ENCODE data around the gene RAPGEF1. TPM values are rescaled to one million over a fixed set of nuclear protein-coding genes. Genes with fewer than 3 reads are reported as not detected.
"Not testable (repeated sequence)": the region's sequence is repeated elsewhere in the genome, so short reads cannot be mapped to it uniquely, and the experiment has no call there.

The RAPGEF1 gene
- total and polyA plus RNA-seq, 12 donors = 39.6 to 135 (median 111) TPM

GRCh38 chr9:131709771-131710431, 30.0 kb downstream of the RAPGEF1 start:
- Histone ChIP-seq H3K36me3 (peaks cover 0 to 4% (median 0%) of the 10 kb centered on the region in 9 donors), H3K9me3 (no peaks in the 10 kb centered on the region), H3K27ac (peak overlapping the region; percentile 56 to 91 (median 84)), H3K4me1 (peaks cover 13 to 98% (median 78%) of the 10 kb centered on the region in 9 donors), H3K4me3 (peak overlapping the region in 9 of 10 donors; percentile 18 to 54 (median 49)), H3K27me3 (no peaks in the 10 kb centered on the region)
- intact Hi-C loops (cut with DNase I) = loop anchor here in 3 of 10 donors (2.0 to 5.0 kb wide), 3 partner anchors 33 to 91 kb away; no protein-coding TSS in a partner anchor
- peak in 1 of 9 donors; percentile 7 for TF ChIP-seq CTCF (IDR thresholded peaks at IDR 0.05)
- WGBS, 2 donors = 48 to 53% methylated on average over 10 of the region's 10 CpGs
- DNase-seq = no peak
- peak in 4 of 8 donors; percentile 2 to 35 (median 20) for ATAC-seq

GRCh38 chr9:131709010-131709770, 30.7 kb downstream of the RAPGEF1 start:
- H3K36me3 ChIP-seq, DNase-seq, H3K9me3 ChIP-seq, H3K27me3 ChIP-seq: not testable (repeated sequence)
- H3K4me1 ChIP-seq = peaks cover 13 to 99% (median 81%) of the 10 kb centered on the region in 9 donors
- peak overlapping the region; percentile 56 to 91 (median 84) for H3K27ac ChIP-seq
- ATAC-seq = peak in 1 of 8 donors; percentile 6
- intact Hi-C loops (cut with DNase I) = loop anchor here in 1 of 10 donors (2.0 to 5.0 kb wide), 2 partner anchors 37 to 90 kb away; no protein-coding TSS in a partner anchor
- WGBS, 2 donors = 62 to 68% methylated on average over 14 of the region's 14 CpGs
- peak overlapping the region in 9 of 10 donors; percentile 18 to 54 (median 49) for H3K4me3 ChIP-seq

GRCh38 chr9:131708226-131709002, 31.5 kb downstream of the RAPGEF1 start:
- peaks cover 12 to 99% (median 76%) of the 10 kb centered on the region in 9 donors for H3K4me1 ChIP-seq
- no peaks in the 10 kb centered on the region for H3K36me3 ChIP-seq
- DNase-seq (peak; percentile 57 to 76), ATAC-seq (peak; percentile 32 to 93 (median 78))
- no peaks in the 10 kb centered on the region for H3K9me3 ChIP-seq
- H3K27ac ChIP-seq = peak overlapping the region; percentile 56 to 91 (median 84)
- intact Hi-C loops (cut with DNase I) = loop anchor here in 1 of 10 donors (2.0 to 5.0 kb wide), 2 partner anchors 36 to 90 kb away; no protein-coding TSS in a partner anchor
- whole genome bisulfite sequencing, 2 donors = 43% methylated on average over 13 of the region's 13 CpGs
- TF ChIP-seq CTCF (IDR thresholded peaks at IDR 0.05) = no peak
- H3K27me3 ChIP-seq = no peaks in the 10 kb centered on the region
- peak overlapping the region in 9 of 10 donors; percentile 18 to 54 (median 49) for H3K4me3 ChIP-seq

GRCh38 chr9:131707733-131708157, 32.1 kb downstream of the RAPGEF1 start:
- intact Hi-C loops (cut with DNase I) = loop anchor here in 1 of 10 donors (2.0 to 5.0 kb wide), 2 partner anchors 35 to 89 kb away; no protein-coding TSS in a partner anchor
- Histone ChIP-seq H3K27ac (peak overlapping the region; percentile 56 to 91 (median 84)), H3K4me3 (peak overlapping the region in 9 of 10 donors; percentile 18 to 54 (median 49)), H3K36me3 (no peaks in the 10 kb centered on the region), H3K9me3 (no peaks in the 10 kb centered on the region), H3K27me3 (no peaks in the 10 kb centered on the region), H3K4me1 (peaks cover 7 to 99% (median 73%) of the 10 kb centered on the region in 9 donors)
- WGBS, 2 donors = 27 to 49% methylated on average over 4 of the region's 4 CpGs
- no peak for TF ChIP-seq CTCF (IDR thresholded peaks at IDR 0.05)
- DNase-seq = no peak
- ATAC-seq = peak in 7 of 8 donors; percentile 19 to 55 (median 45)
